Keratinocyte (primary cell): Measurements from ENCODE around the gene PALMD. TPM values are rescaled to one million over a fixed set of nuclear protein-coding genes. Genes with fewer than 3 reads are reported as not detected.

Experiments used
- DNase-seq: peaks from one replicate; pipeline ENCODE4 v3.0.0-alpha.2; 2011; ENCODE audit warnings: low read depth, missing footprints, low spot score
- FAIRE-seq: peaks from 2 replicates; lab custom pipeline; 2011; peaks lifted over from hg19 to GRCh38; lab: Jason Lieb, UNC
- H2AFZ ChIP-seq: 2 replicates; pipeline ENCODE4 v1.6.0; 2012; ENCODE audit warnings: low read length, control low read depth, inconsistent platforms; ENCODE audit not compliant: control insufficient read depth
- H3K27ac ChIP-seq: 2 replicates; pipeline ENCODE4 v1.5.1; 2011; ENCODE audit warnings: low read length; ENCODE audit not compliant: control insufficient read depth, insufficient read depth
- H3K27me3 ChIP-seq: 3 replicates; pipeline ENCODE4 v1.6.0; 2011; ENCODE audit warnings: low read length; ENCODE audit not compliant: control insufficient read depth, insufficient read depth; ENCODE audit errors: extremely low read depth
- H3K36me3 ChIP-seq, 2 experiments: 2 replicates in 1 of 2; 3 replicates in 1 of 2; pipeline ENCODE4 v1.5.1; 2011; ENCODE audit warnings: low read length in 2 of 2, mild to moderate bottlenecking in 1 of 2; ENCODE audit not compliant: control insufficient read depth in 2 of 2, insufficient read depth in 2 of 2; ENCODE audit errors: extremely low read depth in 1 of 2
- H3K4me1 ChIP-seq: 3 replicates; pipeline ENCODE4 v1.5.1; 2011; ENCODE audit warnings: low read length; ENCODE audit not compliant: control insufficient read depth, insufficient read depth; ENCODE audit errors: extremely low read depth
- H3K4me2 ChIP-seq: 3 replicates; pipeline ENCODE4 v1.6.0; 2011; ENCODE audit warnings: low read depth, low read length; ENCODE audit not compliant: control insufficient read depth, insufficient read depth; ENCODE audit errors: extremely low read depth
- H3K4me3 ChIP-seq, 3 experiments: fragments of 200-600 bp in 1 of 3; sonication (generic) in 1 of 3; 2 replicates in 2 of 3; 3 replicates in 1 of 3; pipeline ENCODE4 v1.5.1; 2011 to 2016; ENCODE audit warnings: low read length in 3 of 3, mild to moderate bottlenecking in 3 of 3, control low read depth in 2 of 3, inconsistent platforms in 1 of 3, low read depth in 1 of 3, mixed read lengths in 1 of 3, mixed run types in 1 of 3, moderate library complexity in 1 of 3; ENCODE audit not compliant: control insufficient read depth in 2 of 3, insufficient read depth in 2 of 3; ENCODE audit errors: extremely low read depth in 1 of 3
- H3K79me2 ChIP-seq: 2 replicates; pipeline ENCODE4 v1.6.0; 2012; ENCODE audit warnings: low read length; ENCODE audit not compliant: control insufficient read depth, insufficient read depth
- H3K9ac ChIP-seq: 3 replicates; pipeline ENCODE4 v1.6.0; 2011; ENCODE audit warnings: low read length; ENCODE audit not compliant: control insufficient read depth, insufficient read depth; ENCODE audit errors: extremely low read depth
- H3K9me1 ChIP-seq: 3 replicates; pipeline ENCODE4 v1.6.0; 2011; ENCODE audit warnings: low read length; ENCODE audit not compliant: control insufficient read depth, insufficient read depth; ENCODE audit errors: extremely low read depth
- H3K9me3 ChIP-seq: 2 replicates; pipeline ENCODE4 v1.5.1; 2012; ENCODE audit warnings: low read depth, low read length; ENCODE audit not compliant: control insufficient read depth
- H4K20me1 ChIP-seq: 3 replicates; pipeline ENCODE4 v1.6.0; 2011; ENCODE audit warnings: low read length; ENCODE audit not compliant: control insufficient read depth, insufficient read depth; ENCODE audit errors: extremely low read depth
- EZH2 ChIP-seq: IDR thresholded peaks from one replicate; pipeline ENCODE4 v1.6.1; 2012; ENCODE audit warnings: inconsistent platforms, mild to moderate bottlenecking, low read length, moderate library complexity
- dilution Hi-C: fragments of 300-500 bp; cut with MboI; formaldehyde crosslinking; loops from one replicate; pipeline ENCODE4 v1.7.0; 2020; ENCODE audit warnings: low sequenced_read_pairs; ENCODE audit not compliant: extremely low pct_ligation_motif_present
- polyA plus RNA-seq, 5 experiments: library from polyadenylated mRNA; depleted of rRNA in 3 of 5; stranded (reverse) in 3 of 5; stranded (forward) in 1 of 5; unstranded in 1 of 5; fragments of >200 nt; gene quantifications; 1 replicate in 1 of 5; 2 replicates in 3 of 5; 3 replicates in 1 of 5; pipeline versions ENCODE4 v1.2.1 to v1.2.3, GENCODE V29; 2011 to 2012; ENCODE audit warnings: missing spikeins in 2 of 5, low read depth in 1 of 5, low replicate concordance in 1 of 5
- TF ChIP-seq, protein P1 (sequence below), 3 experiments: IDR thresholded peaks in 1 of 3; conservative IDR thresholded peaks in 1 of 3; optimal IDR thresholded peaks in 1 of 3; 2 replicates in 2 of 3; 3 replicates in 1 of 3; pipeline versions ENCODE3 to v1.5.1; 2011; ENCODE audit warnings: low read length in 3 of 3, mild to moderate bottlenecking in 3 of 3, moderate library complexity in 2 of 3, control low read depth in 1 of 3, inconsistent platforms in 1 of 3; ENCODE audit not compliant: insufficient read depth in 2 of 3; ENCODE audit errors: extremely low read depth in 1 of 3

Gene PALMD
- polyA plus RNA-seq, 1 donor (not counting 4 experiments of a cell fraction or from before 2014, with no cell fraction given) = 6.8 TPM

DNA sequence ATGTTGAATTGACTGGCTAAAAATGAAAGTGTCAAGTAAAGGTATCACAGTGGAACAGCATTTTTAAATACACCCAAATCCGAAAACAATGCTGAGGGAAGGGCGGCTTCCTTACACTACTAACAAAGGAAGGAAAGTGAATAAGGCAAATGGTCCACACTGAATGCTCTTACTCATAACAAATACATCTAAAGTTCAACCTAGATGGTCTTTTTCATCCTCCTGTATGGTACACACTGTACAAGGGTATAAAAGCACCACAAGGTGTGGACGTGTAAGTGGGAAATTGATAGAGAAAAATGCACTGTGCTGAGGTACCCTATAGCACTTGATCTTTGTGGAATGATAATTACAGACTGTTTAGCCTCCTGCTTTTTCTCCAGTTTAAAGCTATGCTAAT lies 7.1 kb upstream of the PALMD start:
- DNase-seq = no peak
- no peak overlapping the region for H3K4me2 ChIP-seq
- TF ChIP-seq, protein P1, sequence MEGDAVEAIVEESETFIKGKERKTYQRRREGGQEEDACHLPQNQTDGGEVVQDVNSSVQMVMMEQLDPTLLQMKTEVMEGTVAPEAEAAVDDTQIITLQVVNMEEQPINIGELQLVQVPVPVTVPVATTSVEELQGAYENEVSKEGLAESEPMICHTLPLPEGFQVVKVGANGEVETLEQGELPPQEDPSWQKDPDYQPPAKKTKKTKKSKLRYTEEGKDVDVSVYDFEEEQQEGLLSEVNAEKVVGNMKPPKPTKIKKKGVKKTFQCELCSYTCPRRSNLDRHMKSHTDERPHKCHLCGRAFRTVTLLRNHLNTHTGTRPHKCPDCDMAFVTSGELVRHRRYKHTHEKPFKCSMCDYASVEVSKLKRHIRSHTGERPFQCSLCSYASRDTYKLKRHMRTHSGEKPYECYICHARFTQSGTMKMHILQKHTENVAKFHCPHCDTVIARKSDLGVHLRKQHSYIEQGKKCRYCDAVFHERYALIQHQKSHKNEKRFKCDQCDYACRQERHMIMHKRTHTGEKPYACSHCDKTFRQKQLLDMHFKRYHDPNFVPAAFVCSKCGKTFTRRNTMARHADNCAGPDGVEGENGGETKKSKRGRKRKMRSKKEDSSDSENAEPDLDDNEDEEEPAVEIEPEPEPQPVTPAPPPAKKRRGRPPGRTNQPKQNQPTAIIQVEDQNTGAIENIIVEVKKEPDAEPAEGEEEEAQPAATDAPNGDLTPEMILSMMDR (optimal IDR thresholded peaks at IDR 0.05 in 1 of 3, IDR thresholded peaks at IDR 0.05 in 1 of 3, conservative IDR thresholded peaks at IDR 0.05 in 1 of 3; ENCODE audit: extremely low read depth in 1 of 3, insufficient read depth in 2 of 3, low read length in 3 of 3) = no peak
- TF ChIP-seq EZH2 = no peak
- no peaks in the 10 kb centered on the region for H3K9me3 ChIP-seq
- H3K79me2 ChIP-seq = no peaks in the 10 kb centered on the region
- dilution Hi-C loops = no loop called here
- no peaks in the 10 kb centered on the region for H3K27me3 ChIP-seq
- H3K36me3 ChIP-seq = no peaks in the 10 kb centered on the region
- FAIRE-seq = no peak
- no peak overlapping the region for H3K9ac ChIP-seq
- H2AFZ ChIP-seq = no peak overlapping the region
- no peak overlapping the region for H3K4me3 ChIP-seq
- no peaks in the 10 kb centered on the region for H3K9me1 ChIP-seq
- H4K20me1 ChIP-seq = no peaks in the 10 kb centered on the region
- H3K27ac ChIP-seq = no peak overlapping the region
- peaks cover 6% of the 10 kb centered on the region for H3K4me1 ChIP-seq

DNA sequence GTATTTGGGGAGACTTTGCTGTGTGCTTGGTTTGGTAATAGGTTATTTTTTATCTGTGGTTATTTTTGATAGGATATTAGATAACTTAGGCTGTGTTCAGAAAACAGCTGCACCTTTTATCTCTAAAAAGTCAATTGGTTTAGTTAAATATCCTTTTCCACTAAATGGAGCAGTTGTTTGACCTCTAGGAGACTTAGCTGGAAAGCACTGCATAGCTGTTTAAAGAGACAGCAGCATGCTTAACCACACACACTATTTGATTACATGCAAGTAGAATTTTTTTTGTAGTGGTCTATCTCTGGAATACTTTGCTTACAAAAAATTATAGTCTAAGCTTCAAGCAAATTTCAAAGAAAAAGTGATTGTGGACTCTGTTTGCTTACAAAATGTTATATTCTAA lies 6.5 kb upstream of the PALMD start:
- Histone ChIP-seq H3K27ac (no peak overlapping the region), H3K4me1 (peaks cover 11% of the 10 kb centered on the region), H3K9me1 (no peaks in the 10 kb centered on the region), H3K9ac (no peak overlapping the region), H3K27me3 (no peaks in the 10 kb centered on the region), H2AFZ (no peak overlapping the region), H3K4me2 (no peak overlapping the region), H3K4me3 (no peak overlapping the region), H3K36me3 (no peaks in the 10 kb centered on the region), H3K9me3 (no peaks in the 10 kb centered on the region), H3K79me2 (no peaks in the 10 kb centered on the region), H4K20me1 (no peaks in the 10 kb centered on the region)
- DNase-seq (no peak), FAIRE-seq (no peak)
- dilution Hi-C loops = no loop called here
- TF ChIP-seq, protein P1 (optimal IDR thresholded peaks at IDR 0.05 in 1 of 3, IDR thresholded peaks at IDR 0.05 in 1 of 3, conservative IDR thresholded peaks at IDR 0.05 in 1 of 3; ENCODE audit: extremely low read depth in 1 of 3, insufficient read depth in 2 of 3, low read length in 3 of 3) = no peak
- TF ChIP-seq EZH2 = no peak
